Mucosa of stomach (tissue), 1 donor: ENCODE measurements around the gene RNF217.

Experiments
- H3K27me3 ChIP-seq: one replicate; pipeline ENCODE4 v1.7.0; 2013; ENCODE audit warnings: mild to moderate bottlenecking, low read length; ENCODE audit not compliant: control insufficient read depth, insufficient read depth
- H3K36me3 ChIP-seq: one replicate; pipeline ENCODE4 v1.7.0; 2013; ENCODE audit warnings: low read length; ENCODE audit not compliant: control insufficient read depth, insufficient read depth
- H3K4me1 ChIP-seq: one replicate; pipeline ENCODE4 v1.7.0; 2013; ENCODE audit warnings: mild to moderate bottlenecking, low read length; ENCODE audit not compliant: control insufficient read depth, insufficient read depth
- H3K4me3 ChIP-seq: one replicate; pipeline ENCODE4 v1.7.0; 2013; ENCODE audit warnings: low read length
- H3K9ac ChIP-seq: one replicate; pipeline ENCODE4 v1.7.0; 2013; ENCODE audit warnings: mild to moderate bottlenecking, low read length, moderate library complexity
- H3K9me3 ChIP-seq: one replicate; pipeline ENCODE4 v1.7.0; 2013; ENCODE audit warnings: mild to moderate bottlenecking, low read length, moderate library complexity; ENCODE audit not compliant: control insufficient read depth
- donor health status: Pancreatic carcinoma.

RNF217 gene

DNA sequence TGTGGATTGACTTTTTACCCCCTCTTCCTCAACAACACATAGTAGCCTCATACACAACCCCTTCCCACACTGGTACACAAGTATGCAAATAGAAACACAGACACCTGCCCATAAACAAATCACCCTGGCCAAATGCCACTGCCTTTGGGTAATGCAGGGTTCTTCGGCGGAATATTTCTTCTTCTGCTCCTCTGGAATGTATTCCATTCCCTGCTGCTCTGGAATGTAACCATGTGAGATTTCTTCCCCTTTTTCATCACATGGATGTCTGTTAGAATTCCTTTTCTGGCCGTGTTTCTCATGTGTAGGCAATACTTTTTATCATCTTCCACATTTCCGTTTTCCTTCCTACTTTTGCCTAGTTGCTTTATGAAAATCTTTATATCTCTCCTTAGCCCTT lies 115.2 kb downstream of the RNF217 start:
- no peak overlapping the region for H3K9ac ChIP-seq
- H3K36me3 ChIP-seq = no peaks in the 10 kb centered on the region
- H3K4me3 ChIP-seq = no peak overlapping the region
- no peaks in the 10 kb centered on the region for H3K27me3 ChIP-seq
- H3K9me3 ChIP-seq = no peaks in the 10 kb centered on the region
- H3K4me1 ChIP-seq = no peaks in the 10 kb centered on the region

DNA sequence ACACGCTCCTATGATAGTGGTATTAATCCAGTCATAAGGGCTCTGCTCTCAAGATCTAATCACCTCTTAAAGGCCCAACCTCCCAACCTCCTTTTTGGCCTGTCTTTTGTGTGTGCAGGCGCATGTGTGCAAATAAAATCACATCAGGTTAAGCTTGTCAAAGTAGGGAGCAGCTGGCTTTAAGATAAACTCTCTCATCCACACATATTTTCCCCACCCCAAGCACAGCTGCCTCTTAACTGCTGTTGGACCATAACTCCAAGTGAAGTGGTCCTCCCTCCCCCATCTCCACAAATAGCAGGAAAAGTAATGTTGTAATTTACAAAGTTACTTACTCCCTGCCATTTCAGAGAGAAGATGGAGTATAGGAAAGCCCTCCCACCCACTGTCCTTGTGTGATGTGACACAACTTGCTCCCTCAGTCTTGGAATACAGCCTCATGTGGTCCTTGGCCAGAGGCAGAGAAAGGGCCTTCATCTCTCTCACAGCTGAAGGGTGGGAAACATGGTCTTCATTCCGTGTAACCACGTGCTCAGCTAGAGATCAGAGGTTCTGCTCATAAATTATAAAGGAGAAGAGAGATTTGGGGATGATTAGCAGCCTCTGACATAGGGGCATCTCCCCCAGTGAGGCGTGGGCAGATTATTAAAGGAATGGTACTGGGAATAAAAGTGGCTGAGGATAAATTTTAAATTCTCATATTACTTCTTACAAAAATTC lies 116.5 kb downstream of the RNF217 start:
- Histone ChIP-seq H3K36me3 (no peaks in the 10 kb centered on the region), H3K27me3 (no peaks in the 10 kb centered on the region), H3K4me1 (no peaks in the 10 kb centered on the region), H3K4me3 (no peak overlapping the region), H3K9me3 (no peaks in the 10 kb centered on the region), H3K9ac (no peak overlapping the region)

DNA sequence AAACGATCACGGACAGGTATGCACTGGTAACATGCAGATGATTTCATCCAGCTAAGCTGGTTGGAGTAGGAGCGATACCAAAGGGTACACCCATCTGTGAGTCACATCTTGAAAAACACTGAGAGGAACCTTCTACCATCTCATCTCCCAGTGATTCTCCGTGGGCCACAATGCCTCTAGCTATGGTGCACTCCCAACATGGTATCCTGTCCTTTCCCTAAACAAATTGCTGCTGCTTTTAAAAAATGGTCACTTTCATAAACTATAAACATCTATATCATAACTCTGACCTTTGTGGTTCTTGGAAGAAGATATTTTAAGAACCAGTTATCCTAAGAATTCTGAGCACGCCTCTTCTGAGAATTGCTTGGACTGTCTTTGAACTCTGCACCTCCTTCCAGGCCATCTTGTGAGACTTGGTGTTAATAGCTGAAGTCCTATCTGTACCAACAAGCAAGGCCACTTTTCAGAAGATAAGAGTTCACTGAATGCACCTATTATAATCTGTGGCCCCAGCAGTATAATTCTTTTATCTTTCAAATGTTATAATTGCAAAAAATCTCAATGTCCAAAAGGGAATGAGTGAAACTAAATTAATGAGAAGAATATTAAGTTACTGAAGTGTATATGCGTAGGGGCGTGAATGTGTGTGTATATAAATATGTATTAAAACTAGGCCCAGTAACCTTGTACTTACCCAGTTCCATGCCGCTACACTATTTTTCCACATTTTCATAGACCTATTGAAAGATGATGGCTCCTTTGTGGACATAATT lies 120.9 kb downstream of the RNF217 start:
- Histone ChIP-seq H3K4me3 (no peak overlapping the region), H3K36me3 (no peaks in the 10 kb centered on the region), H3K9me3 (no peaks in the 10 kb centered on the region), H3K9ac (no peak overlapping the region), H3K27me3 (no peaks in the 10 kb centered on the region), H3K4me1 (no peaks in the 10 kb centered on the region)

DNA sequence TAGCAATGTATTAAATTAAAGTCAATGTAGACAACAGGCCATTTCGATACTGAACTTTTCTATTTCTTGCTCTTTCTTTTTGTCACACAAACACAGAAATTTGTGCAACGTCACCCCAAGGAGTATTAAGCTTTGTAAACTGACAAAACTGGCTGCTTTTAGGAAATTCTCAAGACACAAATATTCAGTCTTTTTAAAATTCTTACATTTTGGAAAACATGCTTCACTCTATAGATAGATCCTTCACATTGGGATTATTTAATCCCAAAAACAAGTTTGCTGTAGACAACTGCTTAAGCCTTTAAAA lies 121.4 kb downstream of the RNF217 start:
- Histone ChIP-seq H3K9me3 (no peaks in the 10 kb centered on the region), H3K4me3 (no peak overlapping the region), H3K9ac (no peak overlapping the region), H3K36me3 (no peaks in the 10 kb centered on the region), H3K4me1 (no peaks in the 10 kb centered on the region), H3K27me3 (no peaks in the 10 kb centered on the region)

DNA sequence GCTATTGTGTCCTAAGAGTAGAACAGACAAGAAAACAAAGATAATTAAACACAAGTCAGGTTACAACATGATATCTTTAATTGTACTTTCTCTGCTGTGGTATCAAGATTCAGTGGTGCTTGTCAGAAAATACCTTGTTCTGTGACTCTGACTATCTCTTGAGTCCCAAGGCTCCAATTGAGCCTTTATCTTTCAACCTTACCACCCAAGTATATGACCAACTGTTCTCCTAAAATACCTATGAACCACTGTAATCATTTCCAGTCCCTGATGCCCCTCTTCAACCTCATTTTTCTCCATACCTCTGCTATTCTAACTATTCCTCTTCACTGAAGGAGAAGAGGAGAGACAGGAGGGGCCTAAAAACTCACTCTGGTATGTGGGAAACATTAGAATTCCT lies 124.5 kb downstream of the RNF217 start:
- no peak overlapping the region for H3K9ac ChIP-seq
- no peak overlapping the region for H3K4me3 ChIP-seq
- H3K4me1 ChIP-seq = no peaks in the 10 kb centered on the region
- no peaks in the 10 kb centered on the region for H3K36me3 ChIP-seq
- no peaks in the 10 kb centered on the region for H3K27me3 ChIP-seq
- H3K9me3 ChIP-seq = no peaks in the 10 kb centered on the region

DNA sequence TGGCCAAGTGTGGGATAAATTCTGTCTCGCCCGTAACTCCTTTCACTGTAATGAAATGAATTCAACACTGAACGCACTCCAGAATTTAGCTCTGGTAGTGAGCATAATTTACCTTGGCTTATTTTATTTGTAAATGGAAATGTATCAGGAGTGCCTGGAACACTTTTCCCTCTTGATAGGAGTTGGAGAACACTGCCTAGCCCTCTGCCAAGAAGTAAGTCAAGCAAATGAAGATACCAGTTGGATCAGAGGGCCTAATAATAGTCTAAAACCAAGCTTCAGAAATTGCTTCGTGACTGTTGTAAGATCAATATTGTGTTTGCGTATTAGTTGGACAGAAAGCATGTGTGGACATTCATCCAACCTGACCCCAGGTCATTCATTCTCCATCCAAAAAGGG lies 126.7 kb downstream of the RNF217 start:
- H3K36me3 ChIP-seq = no peaks in the 10 kb centered on the region
- H3K27me3 ChIP-seq = no peaks in the 10 kb centered on the region

DNA sequence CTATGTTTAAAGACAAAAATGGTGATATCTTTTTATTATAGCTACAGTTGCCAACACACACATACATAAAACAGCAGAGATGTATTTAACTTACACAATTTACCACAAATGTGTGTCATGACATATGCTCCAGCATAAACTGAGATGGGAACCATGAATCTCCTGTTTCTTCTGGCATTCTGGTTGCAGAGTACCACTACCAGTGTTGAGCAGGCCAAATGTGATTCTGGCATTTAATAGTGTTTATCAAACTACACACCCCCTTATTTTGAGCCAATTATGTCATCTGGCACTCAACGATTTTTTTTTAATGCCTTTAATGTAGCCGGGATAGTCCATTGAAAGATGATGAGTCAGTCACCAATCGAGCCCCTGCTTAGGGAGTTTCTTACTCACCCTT lies 132.3 kb downstream of the RNF217 start:
- Histone ChIP-seq H3K4me3 (no peak overlapping the region), H3K36me3 (no peaks in the 10 kb centered on the region), H3K27me3 (peaks cover 6% of the 10 kb centered on the region), H3K4me1 (no peaks in the 10 kb centered on the region), H3K9me3 (no peaks in the 10 kb centered on the region), H3K9ac (no peak overlapping the region)

More for the DNA sequence above, 126.7 kb downstream of the RNF217 start:
- no peaks in the 10 kb centered on the region for H3K4me1 ChIP-seq
- no peaks in the 10 kb centered on the region for H3K9me3 ChIP-seq
- H3K4me3 ChIP-seq = no peak overlapping the region
- no peak overlapping the region for H3K9ac ChIP-seq

DNA sequence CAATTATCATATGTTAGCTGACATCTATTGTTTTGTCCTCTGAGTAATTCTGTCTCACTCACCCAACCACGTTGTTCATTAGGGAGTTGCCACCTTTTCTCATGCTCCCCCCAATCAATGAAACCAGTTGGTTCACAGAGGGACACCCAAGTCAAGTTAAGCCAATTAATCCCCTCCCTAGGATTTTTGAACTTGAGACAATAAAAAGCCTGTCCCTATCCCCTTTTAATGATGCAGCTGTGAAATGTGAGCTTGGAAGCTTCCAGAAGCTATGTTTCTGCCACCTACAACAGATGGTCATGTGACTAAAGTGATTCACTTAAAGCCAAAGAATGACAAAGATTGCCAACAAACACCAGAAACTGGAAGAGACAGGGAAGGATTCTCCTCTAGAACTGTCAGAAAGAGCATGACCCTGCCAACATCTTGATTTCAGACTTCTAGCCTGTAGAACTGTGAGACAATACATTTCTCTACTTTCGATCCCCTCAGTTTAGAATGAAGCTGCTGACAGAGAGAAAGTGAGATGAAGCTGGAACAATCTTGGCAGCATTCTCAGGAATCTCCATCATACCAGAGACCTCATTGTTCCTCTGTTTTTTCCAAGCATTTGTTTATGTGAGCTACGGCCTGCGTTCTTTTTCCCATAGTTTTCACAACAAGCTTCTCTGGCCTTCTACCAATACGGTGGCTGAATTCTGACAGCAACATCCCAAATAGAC lies 133.5 kb downstream of the RNF217 start:
- H3K4me1 ChIP-seq = no peaks in the 10 kb centered on the region
- peaks cover 6% of the 10 kb centered on the region for H3K27me3 ChIP-seq
- H3K9ac ChIP-seq = no peak overlapping the region
- H3K36me3 ChIP-seq = no peaks in the 10 kb centered on the region
- H3K4me3 ChIP-seq = no peak overlapping the region
- H3K9me3 ChIP-seq = no peaks in the 10 kb centered on the region

DNA sequence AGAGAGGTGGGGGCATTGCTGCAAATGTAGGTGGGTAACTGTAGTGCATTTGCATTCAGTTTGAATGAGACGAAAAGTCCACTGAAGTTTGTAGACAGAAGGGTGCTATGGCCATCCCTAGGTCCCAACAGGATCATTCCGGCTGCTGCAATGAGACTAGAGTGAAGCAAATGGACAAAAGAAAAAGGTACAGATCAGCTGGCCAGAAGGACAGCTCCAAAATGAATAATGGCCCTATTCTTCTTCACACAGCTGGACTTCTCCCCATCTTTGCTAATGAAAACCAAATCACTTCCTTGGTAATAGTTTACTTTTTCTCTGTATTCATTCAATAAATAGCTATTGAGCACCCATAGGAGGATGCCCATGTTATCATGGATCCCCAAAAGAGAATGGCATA lies 134.9 kb downstream of the RNF217 start:
- Histone ChIP-seq H3K4me3 (no peak overlapping the region), H3K4me1 (no peaks in the 10 kb centered on the region), H3K9me3 (no peaks in the 10 kb centered on the region), H3K36me3 (no peaks in the 10 kb centered on the region), H3K27me3 (peaks cover 6% of the 10 kb centered on the region), H3K9ac (no peak overlapping the region)

DNA sequence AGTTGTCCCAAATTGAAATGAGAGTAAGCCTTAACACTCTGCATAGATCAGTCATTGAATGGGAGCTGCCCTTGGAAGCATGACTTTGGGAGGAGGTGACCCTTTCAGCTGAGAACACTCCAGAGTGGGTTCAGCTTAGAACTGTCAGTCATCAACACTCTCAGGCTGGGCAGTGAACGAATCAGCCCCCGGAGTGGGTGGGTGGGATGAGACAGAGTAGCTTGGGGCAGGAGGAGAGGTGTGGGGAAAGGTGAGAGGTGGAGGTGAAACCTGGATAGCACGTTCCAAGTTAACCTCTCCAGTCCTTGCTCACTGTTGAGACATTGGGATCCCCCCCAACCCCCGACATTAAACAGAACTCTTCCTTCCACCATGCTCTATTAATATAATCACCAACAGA lies 136.0 kb downstream of the RNF217 start:
- no peak overlapping the region for H3K9ac ChIP-seq
- no peaks in the 10 kb centered on the region for H3K36me3 ChIP-seq
- no peaks in the 10 kb centered on the region for H3K4me1 ChIP-seq
- peaks cover 6% of the 10 kb centered on the region for H3K27me3 ChIP-seq
- no peak overlapping the region for H3K4me3 ChIP-seq
- H3K9me3 ChIP-seq = no peaks in the 10 kb centered on the region

DNA sequence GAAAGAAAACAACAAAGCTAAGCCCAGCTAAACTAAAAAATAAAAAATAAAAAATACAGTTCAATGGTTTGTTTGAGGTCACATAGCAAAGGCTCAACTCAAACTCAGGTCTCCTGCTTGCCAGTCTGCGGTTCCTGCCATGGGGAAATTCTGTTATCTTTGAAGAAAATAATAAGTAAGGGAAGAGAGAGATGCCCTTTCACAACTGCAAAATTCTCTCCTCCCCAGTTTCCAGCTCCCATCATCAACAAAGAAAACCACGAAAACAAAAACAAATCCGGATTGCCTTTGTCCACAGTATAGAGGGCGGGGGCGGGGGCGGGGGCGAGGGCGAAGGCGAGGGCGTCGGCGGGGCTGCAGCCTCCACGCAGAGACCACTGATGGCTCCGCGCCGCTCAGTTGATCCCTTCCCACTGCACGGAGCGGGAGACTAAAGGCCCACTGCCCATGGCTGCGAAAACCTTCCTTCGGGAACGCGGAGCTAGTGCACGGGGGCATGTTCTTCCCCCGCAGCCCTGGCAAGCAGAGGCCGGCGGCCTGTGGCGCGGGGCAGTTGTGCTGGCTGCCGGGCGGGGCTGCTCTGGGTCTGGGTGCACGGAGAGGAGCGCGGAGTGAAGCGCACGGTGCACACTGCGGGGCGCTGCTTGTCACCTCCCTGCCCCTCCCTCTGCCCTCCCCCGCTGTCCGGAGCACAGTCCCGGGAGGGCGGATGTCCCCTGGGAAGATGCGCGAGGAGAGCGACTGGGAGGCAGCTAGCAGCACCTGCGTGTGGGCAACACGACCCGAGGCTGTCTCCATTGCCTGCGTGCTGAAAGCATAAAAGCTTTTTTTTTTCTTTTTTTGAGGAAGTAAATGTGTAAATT lies 137.2 kb downstream of the RNF217 start:
- Histone ChIP-seq H3K4me3 (no peak overlapping the region), H3K9me3 (no peaks in the 10 kb centered on the region), H3K27me3 (peaks cover 6% of the 10 kb centered on the region), H3K36me3 (no peaks in the 10 kb centered on the region), H3K9ac (no peak overlapping the region), H3K4me1 (no peaks in the 10 kb centered on the region)
